ENCODE measurements around the gene CD36. TPM values are rescaled to one million over a fixed set of nuclear protein-coding genes. Genes with fewer than 3 reads are reported as not detected.

The CD36 gene
- total RNA-seq (2014; rRNA removed; shearing (Covaris generic); ENCODE audit: low replicate concordance): not detected in 2 replicates

DNA sequence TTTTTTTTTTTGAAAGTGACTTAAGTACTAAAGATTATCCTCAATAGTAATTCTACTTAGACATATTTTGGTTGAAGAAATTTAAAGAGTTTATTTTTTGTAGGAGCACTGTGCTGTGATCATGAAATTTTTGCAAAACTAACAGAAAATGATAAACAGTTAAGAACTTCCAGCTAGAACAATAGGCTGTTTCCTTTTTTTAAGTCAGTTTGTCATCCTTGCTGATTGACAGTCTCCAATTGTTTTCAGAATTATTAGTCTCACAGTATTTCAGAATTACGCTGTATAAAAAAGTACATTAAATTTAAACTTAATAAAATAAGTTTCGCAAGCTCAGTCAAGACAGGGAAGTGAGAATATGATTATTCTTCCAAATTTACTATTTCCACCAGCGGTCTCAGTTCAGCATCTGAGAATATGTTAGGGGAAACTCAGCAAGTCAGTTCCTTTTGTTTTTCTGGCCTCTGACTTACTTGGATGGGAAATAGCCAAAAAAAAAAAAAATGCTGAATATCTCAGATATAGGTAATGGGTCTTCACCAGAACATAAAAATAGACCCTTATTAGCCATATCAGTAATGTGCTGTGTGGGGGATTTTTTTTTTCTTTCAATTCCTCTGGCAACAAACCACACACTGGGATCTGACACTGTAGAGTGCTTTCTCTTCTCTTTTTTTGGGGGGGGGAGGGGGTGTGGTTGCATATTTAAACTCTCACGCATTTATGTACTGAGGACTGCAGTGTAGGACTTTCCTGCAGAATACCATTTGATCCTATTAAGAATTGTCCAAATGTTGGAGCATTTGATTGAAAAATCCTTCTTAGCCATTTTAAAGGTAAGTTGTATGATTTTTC, at the start of gene CD36:
CD36 (plus strand) TSS at position 732 of the 855 bp plus-strand sequence. CDS start 8,099 bp downstream, outside the sequence.
- Histone ChIP-seq H3K9me3 (peaks cover 2% of the 10 kb centered on the region; the same call in 1 of the 2 replicates), H3K27me3 (no peaks in the 10 kb centered on the region), H3K36me3 (no peaks in the 10 kb centered on the region), H3K4me3 (no peak within 1 kb of the TSS)
- no peak for DNase-seq

DNA sequence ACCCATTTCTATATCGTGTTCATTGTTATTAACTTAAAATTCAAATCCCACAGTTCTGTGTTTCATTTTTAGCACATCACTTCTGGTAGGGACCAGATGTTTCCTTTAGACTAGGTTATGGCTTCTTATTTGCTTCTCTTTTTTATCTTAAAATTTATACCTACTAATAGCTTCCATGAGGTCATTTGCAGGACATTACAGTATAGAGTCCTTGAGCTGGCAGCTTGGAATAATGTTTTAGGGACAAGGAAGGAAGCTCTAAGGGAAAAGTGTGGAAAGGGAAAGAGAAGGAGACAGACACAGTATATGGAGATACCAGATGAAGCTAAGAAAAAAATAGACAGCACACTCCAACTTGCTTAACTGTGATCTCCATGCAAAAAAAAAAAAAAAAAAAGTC, 48.8 kb upstream of the CD36 start:
- no peak for DNase-seq
- no peak overlapping the region for H3K4me3 ChIP-seq
- H3K9me3 ChIP-seq: no peaks in the 10 kb centered on the region
- H3K27me3 ChIP-seq: no peaks in the 10 kb centered on the region
- no peaks in the 10 kb centered on the region for H3K36me3 ChIP-seq

DNA sequence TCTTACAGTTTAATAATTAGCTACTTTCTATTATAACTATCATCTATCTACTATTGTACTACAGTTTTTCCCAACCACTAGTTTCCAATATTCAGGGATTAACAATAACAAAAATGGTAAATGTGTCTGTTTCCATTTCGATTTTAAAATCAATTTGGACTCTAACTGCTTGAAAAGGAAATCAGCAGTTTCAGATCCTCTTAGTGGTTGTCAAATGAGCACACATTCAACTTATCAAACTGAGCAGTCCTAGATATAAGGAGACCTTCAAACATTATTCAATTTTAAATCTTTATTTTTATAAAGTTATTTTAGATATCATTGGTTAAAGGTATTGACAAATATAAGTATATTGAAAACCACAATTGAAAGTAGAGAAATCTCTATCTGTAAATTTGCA, 46.8 kb upstream of the CD36 start:
- no peak for DNase-seq
- no peaks in the 10 kb centered on the region for H3K9me3 ChIP-seq

DNA sequence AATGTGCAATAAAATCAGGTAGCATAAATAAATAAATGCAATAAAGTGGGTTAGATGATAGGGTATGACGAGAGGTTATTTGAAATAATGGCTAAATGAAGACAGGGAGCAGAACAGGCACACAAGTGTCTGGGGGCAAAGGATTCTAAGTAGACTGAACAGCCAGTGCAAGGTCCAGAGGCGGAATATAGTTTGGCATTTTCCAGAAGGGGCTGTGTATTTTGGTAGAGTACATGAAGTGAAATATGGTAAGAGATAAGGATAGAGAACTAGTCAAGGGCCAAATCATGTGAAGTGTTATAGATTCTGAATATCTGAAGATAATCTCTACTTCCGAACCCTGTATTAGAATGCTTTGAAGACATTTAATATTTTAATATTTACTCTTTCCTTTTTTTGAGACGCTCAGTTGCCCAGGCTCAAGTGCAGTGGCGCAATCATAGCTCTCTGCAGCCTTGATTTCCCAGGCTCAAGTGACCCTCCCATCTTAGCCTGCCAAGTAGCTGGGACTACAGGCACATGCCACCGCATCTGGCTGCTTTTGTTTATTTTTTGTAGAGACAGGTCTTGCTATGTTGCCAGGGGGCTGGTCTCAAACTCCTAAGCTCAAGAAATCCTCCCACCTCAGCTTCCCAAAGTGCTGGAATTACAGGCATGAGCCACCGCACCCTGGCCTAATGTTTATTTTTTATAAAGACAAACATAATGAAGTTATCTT, 44.4 kb upstream of the CD36 start:
- Histone ChIP-seq H3K27me3 (no peaks in the 10 kb centered on the region), H3K9me3 (no peaks in the 10 kb centered on the region), H3K4me3 (no peak overlapping the region), H3K36me3 (no peaks in the 10 kb centered on the region)
- DNase-seq: no peak

More for the DNA sequence above, 46.8 kb upstream of the CD36 start:
- Histone ChIP-seq H3K27me3 (no peaks in the 10 kb centered on the region), H3K4me3 (no peak overlapping the region), H3K36me3 (no peaks in the 10 kb centered on the region)

DNA sequence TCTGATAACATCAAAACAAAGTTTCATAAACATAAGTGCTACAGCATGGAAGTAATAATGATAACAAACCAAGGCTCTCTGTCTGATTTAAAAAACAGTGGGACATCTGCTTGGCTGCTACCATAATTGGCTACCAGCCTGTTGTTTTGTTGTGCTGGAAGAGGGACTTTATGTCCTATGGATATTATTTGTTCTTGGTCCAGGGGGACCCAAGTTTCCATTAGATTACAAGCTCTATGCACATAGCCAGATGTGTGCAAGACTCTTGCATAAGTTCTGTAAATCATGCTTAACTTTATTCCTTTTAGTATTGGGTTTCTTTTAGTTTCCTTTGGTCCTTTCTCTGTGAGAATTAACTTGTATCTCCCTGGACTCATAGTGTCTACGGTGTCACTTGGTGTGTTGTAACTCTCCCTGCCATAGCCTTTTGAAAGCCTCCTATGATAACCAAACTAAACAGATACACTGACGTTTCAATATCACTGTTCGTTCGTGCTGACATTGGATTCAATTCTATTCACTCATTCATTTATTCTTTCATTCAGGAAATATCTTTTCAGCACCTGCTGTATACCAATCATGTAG, 41.4 kb upstream of the CD36 start:
- no peak for DNase-seq
- Histone ChIP-seq H3K36me3 (no peaks in the 10 kb centered on the region), H3K9me3 (no peaks in the 10 kb centered on the region), H3K27me3 (no peaks in the 10 kb centered on the region), H3K4me3 (no peak overlapping the region)

DNA sequence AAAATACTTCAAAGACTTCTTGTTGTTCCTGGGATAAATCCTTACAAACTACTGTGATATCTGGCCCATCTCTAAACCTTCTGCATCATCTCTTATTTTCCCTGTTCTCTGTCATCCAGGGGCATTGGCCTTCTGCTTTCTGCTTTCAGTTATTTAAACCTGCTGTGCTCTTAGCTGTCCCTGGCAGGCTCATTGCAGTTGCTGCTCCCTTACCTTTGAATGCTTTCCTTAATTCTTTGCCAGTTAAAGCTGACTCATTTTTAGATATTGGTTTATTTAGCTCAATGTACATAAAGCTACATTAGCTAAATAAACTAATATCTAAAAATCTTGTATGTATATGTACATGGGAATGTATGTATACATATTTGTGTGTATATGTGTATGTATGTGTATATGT, 40.6 kb upstream of the CD36 start:
- Histone ChIP-seq H3K4me3 (no peak overlapping the region), H3K9me3 (no peaks in the 10 kb centered on the region), H3K27me3 (no peaks in the 10 kb centered on the region), H3K36me3 (no peaks in the 10 kb centered on the region)
- DNase-seq: peak; percentile 5

DNA sequence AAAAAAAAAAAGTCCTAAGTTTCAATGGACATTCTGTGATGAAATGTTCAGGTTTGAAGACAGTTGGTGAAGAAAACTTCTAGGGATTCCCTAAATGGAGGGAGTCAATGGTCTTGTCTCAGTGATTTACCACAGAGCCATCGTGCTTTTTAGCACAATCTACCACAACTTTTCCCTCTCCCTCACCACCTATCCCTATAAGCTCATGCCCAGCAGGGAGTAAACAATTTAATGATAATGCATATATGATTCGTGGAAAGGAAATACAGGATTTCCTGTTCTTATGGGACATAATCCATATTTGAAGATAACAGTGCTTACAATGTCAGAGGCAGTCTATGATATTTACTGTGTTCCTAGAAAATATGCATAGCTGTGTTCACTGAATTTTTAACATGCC, 38.4 kb upstream of the CD36 start:
- Histone ChIP-seq H3K9me3 (no peaks in the 10 kb centered on the region), H3K27me3 (no peaks in the 10 kb centered on the region), H3K36me3 (no peaks in the 10 kb centered on the region), H3K4me3 (no peak overlapping the region)
- DNase-seq: no peak

DNA sequence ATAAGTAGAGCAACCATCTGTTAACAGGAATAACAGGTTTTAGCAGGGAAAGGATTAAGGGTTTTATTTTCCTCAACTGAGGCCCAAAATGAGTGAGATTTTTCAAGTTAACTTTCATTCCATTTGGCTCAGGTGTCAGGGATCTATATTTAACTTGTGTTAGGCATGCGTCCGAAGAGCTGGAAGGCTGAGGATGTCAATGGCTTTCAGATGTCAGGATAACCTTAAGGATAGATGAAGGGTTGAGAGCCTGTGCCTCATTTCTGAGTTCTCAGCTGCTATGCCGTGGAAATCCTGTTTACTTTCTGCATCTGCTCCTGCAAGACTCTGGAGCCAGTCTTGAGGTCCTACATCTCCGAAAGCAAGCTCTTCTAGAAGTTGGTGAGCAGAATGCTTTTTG, 36.4 kb upstream of the CD36 start:
- H3K4me3 ChIP-seq: no peak overlapping the region
- H3K9me3 ChIP-seq: no peaks in the 10 kb centered on the region
- no peak for DNase-seq
- H3K27me3 ChIP-seq: no peaks in the 10 kb centered on the region
- no peaks in the 10 kb centered on the region for H3K36me3 ChIP-seq

DNA sequence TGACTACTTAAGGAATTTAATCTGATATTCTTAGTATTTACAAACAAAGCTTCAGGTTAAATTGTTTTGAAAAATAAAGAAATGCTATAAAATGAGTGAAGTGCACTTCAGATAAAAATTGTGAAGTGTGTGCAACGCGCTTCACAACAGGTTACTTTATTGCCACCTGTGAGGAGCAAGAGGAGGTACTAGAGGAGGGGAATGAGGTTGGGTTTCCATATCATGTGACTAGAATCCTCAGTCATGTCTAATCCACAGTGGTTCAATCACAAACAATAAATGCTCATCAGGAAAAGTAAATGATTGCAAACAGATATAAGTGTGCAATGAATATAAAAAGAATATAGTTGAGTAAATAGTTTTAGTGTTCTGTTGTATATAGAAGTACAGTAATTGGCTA, 34.5 kb upstream of the CD36 start:
- no peak overlapping the region for H3K4me3 ChIP-seq
- no peaks in the 10 kb centered on the region for H3K9me3 ChIP-seq
- no peaks in the 10 kb centered on the region for H3K36me3 ChIP-seq
- no peak for DNase-seq
- no peaks in the 10 kb centered on the region for H3K27me3 ChIP-seq

DNA sequence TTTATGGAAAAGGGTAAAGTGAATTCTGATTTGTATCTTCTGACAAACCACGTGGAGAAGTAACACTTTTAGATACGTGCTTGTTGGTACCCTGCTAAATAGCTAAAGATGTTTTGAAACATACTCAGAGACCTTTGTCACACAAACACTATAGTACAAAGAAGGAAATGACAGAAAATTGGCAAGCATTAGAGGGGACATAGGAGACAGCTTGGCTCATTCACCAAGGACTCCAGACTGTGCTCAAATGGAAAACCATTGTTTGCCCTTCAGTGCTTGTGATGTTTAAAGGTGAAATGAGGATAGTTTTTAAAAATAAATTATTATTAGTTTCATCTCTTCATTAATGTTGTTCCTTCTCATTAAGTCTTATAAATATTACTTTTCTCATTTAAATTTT, 34.0 kb upstream of the CD36 start:
- Histone ChIP-seq H3K9me3 (no peaks in the 10 kb centered on the region), H3K36me3 (no peaks in the 10 kb centered on the region), H3K4me3 (no peak overlapping the region), H3K27me3 (no peaks in the 10 kb centered on the region)
- no peak for DNase-seq

DNA sequence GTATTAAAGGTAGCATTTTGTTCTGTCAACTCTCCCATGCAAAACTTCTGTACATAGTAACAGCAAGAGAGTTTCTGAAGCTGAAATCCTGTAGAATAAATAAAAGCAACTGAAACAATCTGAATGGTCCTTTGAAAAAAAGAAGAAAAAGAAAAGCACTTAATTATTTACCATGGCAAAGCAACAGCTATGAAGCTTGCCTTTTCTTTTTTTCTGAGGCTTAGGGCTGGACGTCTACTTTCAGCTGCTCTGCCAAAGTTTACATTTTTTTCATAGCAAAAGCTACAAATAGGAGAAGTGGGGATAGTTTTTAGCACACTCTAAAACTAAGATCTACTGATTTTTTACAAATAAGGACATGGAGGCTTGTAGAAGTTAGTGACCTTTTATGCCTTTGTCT, 31.3 kb upstream of the CD36 start:
- Histone ChIP-seq H3K27me3 (no peaks in the 10 kb centered on the region), H3K36me3 (no peaks in the 10 kb centered on the region), H3K9me3 (no peaks in the 10 kb centered on the region), H3K4me3 (no peak overlapping the region)
- no peak for DNase-seq

DNA sequence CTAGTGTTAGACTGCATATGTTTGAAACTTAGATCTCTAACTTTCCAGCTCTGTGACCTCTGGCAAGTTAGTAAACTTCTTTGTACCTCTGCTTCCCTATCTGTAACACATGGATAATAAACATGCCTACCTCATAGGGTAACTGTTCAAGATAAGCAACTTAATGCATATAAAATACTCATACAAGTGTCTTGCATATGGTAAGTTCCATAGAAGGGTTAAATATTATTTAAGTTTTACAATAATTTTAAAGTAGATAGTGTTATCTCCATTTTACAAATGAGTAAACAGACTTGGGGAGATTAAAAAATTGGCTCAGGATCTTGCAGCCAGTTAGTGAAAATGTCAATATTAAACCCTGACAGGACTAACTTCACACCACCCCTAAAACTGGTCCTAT, 30.1 kb upstream of the CD36 start:
- no peaks in the 10 kb centered on the region for H3K36me3 ChIP-seq
- no peak for DNase-seq
- H3K4me3 ChIP-seq: no peak overlapping the region
- H3K9me3 ChIP-seq: no peaks in the 10 kb centered on the region
- H3K27me3 ChIP-seq: no peaks in the 10 kb centered on the region

DNA sequence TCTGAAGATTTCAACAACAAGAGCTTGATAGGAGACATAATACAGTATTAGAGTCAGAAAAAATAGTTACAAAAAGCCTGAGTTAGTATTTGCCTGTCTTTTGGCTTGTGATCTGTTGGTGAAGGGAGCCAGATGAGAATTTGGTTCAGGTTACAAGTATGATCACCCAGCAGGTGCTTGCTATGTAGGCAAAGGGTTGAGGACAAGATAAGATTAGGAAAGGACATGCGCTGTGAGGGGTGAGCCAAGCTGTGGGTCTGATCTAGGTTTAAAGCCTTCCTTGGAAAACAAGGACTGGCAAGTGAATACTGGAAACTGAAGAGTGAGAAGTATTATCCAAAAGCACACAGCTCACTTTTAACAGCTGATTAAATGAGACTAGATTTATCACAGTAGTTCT, 28.7 kb upstream of the CD36 start:
- H3K9me3 ChIP-seq: no peaks in the 10 kb centered on the region
- no peak for DNase-seq

DNA sequence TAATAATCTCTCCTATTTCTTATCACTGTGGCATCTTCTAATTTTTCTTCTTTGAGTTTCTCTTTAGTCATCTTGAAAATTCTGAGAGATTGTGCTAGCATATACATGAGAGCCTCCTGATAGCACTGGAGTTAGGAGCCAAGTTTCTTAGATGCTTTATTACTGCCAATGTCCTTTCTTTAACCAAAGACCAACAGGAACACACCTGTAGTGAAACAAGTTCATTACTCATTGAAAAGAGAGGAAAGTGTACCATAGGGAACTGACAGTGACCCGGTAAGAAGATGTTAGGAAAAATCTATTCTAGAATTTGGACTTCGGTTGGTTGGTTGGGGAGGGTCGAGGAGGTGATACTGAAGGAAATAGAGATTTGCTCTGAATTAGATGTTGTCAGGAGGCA, 27.1 kb upstream of the CD36 start:
- Histone ChIP-seq H3K4me3 (no peak overlapping the region), H3K27me3 (no peaks in the 10 kb centered on the region), H3K36me3 (no peaks in the 10 kb centered on the region), H3K9me3 (no peaks in the 10 kb centered on the region)
- DNase-seq: no peak

More for the DNA sequence above, 28.7 kb upstream of the CD36 start:
- no peaks in the 10 kb centered on the region for H3K27me3 ChIP-seq
- H3K4me3 ChIP-seq: no peak overlapping the region
- H3K36me3 ChIP-seq: no peaks in the 10 kb centered on the region

DNA sequence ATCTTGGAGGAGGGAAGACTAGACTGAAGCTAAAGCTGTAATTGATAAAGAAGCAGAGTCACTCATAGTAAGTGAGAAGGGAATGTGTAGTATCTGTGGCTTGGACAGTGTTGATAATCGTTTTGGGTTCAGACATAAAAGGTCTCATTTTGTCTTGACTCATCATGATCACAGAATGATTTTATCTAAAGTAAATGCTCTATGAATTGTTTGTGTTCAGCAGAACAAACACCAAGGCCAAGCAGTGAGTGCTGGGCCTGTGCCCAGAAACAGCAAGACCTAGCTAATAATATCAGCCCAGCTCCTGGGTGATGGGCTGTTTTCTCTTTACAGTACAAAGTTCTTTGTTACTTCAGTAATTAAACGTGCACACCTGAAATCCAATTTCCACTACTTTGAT, 26.7 kb upstream of the CD36 start:
- Histone ChIP-seq H3K4me3 (no peak overlapping the region), H3K36me3 (no peaks in the 10 kb centered on the region), H3K9me3 (no peaks in the 10 kb centered on the region), H3K27me3 (no peaks in the 10 kb centered on the region)
- DNase-seq: peak; percentile 81

DNA sequence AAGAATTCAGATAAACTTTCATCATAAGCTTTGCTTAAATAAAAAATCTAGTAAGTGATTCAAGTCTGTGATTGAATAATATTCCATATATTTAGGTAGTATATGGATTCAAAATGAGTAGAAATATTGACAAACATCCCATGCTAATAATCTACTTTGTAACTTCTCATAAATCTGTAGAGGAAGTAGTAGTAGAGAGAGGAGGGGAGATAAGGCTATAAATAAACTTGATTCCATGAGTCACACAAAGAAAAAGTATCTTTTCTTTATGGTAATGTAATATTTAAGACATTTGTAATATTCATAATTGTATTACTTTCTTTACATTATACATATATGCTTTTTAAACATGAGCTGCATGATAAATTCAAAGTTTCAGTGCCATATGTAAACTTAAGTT, 25.6 kb upstream of the CD36 start:
- H3K36me3 ChIP-seq: no peaks in the 10 kb centered on the region
- no peaks in the 10 kb centered on the region for H3K27me3 ChIP-seq
- DNase-seq: no peak
- H3K4me3 ChIP-seq: no peak overlapping the region
- no peaks in the 10 kb centered on the region for H3K9me3 ChIP-seq

DNA sequence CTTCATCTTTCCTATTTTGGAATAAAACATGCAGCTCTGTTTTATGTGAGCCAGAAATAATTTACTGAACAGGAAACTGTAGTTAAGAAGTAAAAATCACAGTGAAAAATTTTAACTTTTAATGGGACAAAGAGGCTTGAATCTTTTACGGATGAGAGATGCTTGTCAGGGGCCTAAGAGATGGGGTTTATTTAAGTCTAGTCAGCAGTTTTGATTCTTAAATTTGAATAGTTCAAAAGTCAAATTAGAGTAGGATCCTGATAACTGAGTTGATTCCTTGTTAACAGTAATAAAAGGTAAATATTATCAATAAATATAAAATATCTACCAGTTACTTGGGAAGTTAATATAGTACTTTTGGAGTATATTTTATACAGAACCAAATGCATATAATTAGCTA, 24.9 kb upstream of the CD36 start:
- no peak overlapping the region for H3K4me3 ChIP-seq
- no peak for DNase-seq

More for the DNA sequence above, 24.9 kb upstream of the CD36 start:
- Histone ChIP-seq H3K9me3 (no peaks in the 10 kb centered on the region), H3K27me3 (no peaks in the 10 kb centered on the region), H3K36me3 (no peaks in the 10 kb centered on the region)
